Measurements from ENCODE around the gene NELFCD. TPM values are rescaled to one million over a fixed set of nuclear protein-coding genes. Genes with fewer than 3 reads are reported as not detected.
A peak's percentile ranks its signal among the peaks of the same experiment; 100 is the strongest.

Gene NELFCD
- total RNA-seq, 1 experiment from 2014 or later: 144 TPM

- peak within 1 kb of the TSS; percentile 99 for H3K4me2 ChIP-seq (ENCODE audit: low read length)
- H4K20me1 ChIP-seq (ENCODE audit: low read length): no peaks in the 10 kb centered on the region
- BruUV-seq (replicated peaks): no TSS peak
- H3K9me3 ChIP-seq (ENCODE audit: low read length): no peaks in the 10 kb centered on the region
- CTCF ChIA-PET: no interaction called here
- DNase-seq: peak; percentile 54
- H3K9ac ChIP-seq (ENCODE audit: low read length): peak within 1 kb of the TSS; percentile 88
- TF ChIP-seq EZH2phosphoT487 (IDR thresholded peaks at IDR 0.05; ENCODE audit: borderline replicate concordance, low read length) (no peak), CTCF (conservative IDR thresholded peaks at IDR 0.05; ENCODE audit: low read depth, low read length) (no peak), EZH2 (IDR thresholded peaks at IDR 0.05; ENCODE audit: low read length, unreplicated experiment) (no peak)
- H2AFZ ChIP-seq (ENCODE audit: low read length): peak within 1 kb of the TSS; percentile 90
- POLR2A ChIA-PET (ENCODE audit: unreplicated experiment): no interaction called here
- no peaks in the 10 kb centered on the region for H3K36me3 ChIP-seq (ENCODE audit: low read depth, low read length)
- peaks cover 30% of the 10 kb centered on the region for H3K79me2 ChIP-seq (ENCODE audit: low read length)
- peaks cover 40% of the 10 kb centered on the region for H3K4me1 ChIP-seq (ENCODE audit: insufficient read depth, low read length)
- no peaks in the 10 kb centered on the region for H3K27me3 ChIP-seq (ENCODE audit: low read length)
- H3F3A ChIP-seq (ENCODE audit: low read length, unreplicated experiment): no peaks in the 10 kb centered on the region
- no peaks in the 10 kb centered on the region for H3K9me2 ChIP-seq (replicated peaks; ENCODE audit: low read length)
- no peak within 1 kb of the TSS for H3K27ac ChIP-seq (ENCODE audit: low read length)
- ATAC-seq: peak; percentile 73
- H3K4me3 ChIP-seq (ENCODE audit: low read length): peak within 1 kb of the TSS; percentile 96
- intact Hi-C loops (cut with micrococcal nuclease): no loop called here
These were observed 26.0 kb downstream of the NELFCD start, which contains the start of gene CTSZ for GRCh38 chr20:59006864-59007664. Gene CTSZ, minus strand, starts transcription at chr20:59007254. Its CDS starts 126 bp downstream, at chr20:59007128.

GRCh38 chr20:59007665-59008511 lies 26.8 kb downstream of the NELFCD start:
- peaks cover 40% of the 10 kb centered on the region for H3K4me1 ChIP-seq (ENCODE audit: insufficient read depth, low read length)
- H3K27ac ChIP-seq (ENCODE audit: low read length): no peak overlapping the region
- no peaks in the 10 kb centered on the region for H3K27me3 ChIP-seq (ENCODE audit: low read length)
- no peak for DNase-seq
- no peaks in the 10 kb centered on the region for H3K9me2 ChIP-seq (replicated peaks; ENCODE audit: low read length)
- peaks cover 30% of the 10 kb centered on the region for H3K79me2 ChIP-seq (ENCODE audit: low read length)
- H3K9me3 ChIP-seq (ENCODE audit: low read length): no peaks in the 10 kb centered on the region
- no peaks in the 10 kb centered on the region for H3K36me3 ChIP-seq (ENCODE audit: low read depth, low read length)
- TF ChIP-seq EZH2phosphoT487 (IDR thresholded peaks at IDR 0.05; ENCODE audit: borderline replicate concordance, low read length): no peak
- TF ChIP-seq EZH2 (IDR thresholded peaks at IDR 0.05; ENCODE audit: low read length, unreplicated experiment): no peak
- TF ChIP-seq CTCF (conservative IDR thresholded peaks at IDR 0.05; ENCODE audit: low read depth, low read length): no peak
- BruUV-seq (replicated peaks): TSS peak; percentile 26
- H3F3A ChIP-seq (ENCODE audit: low read length, unreplicated experiment): no peaks in the 10 kb centered on the region
- peak overlapping the region; percentile 99 for H3K4me2 ChIP-seq (ENCODE audit: low read length)
- ChIA-PET CTCF (no interaction called here), POLR2A (ENCODE audit: unreplicated experiment) (no interaction called here)
- H3K9ac ChIP-seq (ENCODE audit: low read length): peak overlapping the region; percentile 88; the same call in 1 of the 2 replicates
- peak overlapping the region; percentile 96 for H3K4me3 ChIP-seq (ENCODE audit: low read length)
- H4K20me1 ChIP-seq (ENCODE audit: low read length): no peaks in the 10 kb centered on the region
- intact Hi-C loops (cut with micrococcal nuclease): no loop called here
- no peak for ATAC-seq
- peak overlapping the region; percentile 90; the same call in 1 of the 2 replicates for H2AFZ ChIP-seq (ENCODE audit: low read length)

Data from PC-3 (cell line).